Neural cell (in vitro differentiated cells): ENCODE results near the gene ANKFY1. TPM values are rescaled to one million over a fixed set of nuclear protein-coding genes. Genes with fewer than 3 reads are reported as not detected.

Experiments used
- H2AFZ ChIP-seq: fragments of 200-600, 300-800 bp; sonication (generic), shearing (Covaris generic); 2 replicates; pipeline ENCODE4 v1.6.0; 2014; ENCODE audit warnings: low read depth, mild to moderate bottlenecking, antibody characterized with exemption, low read length, moderate library complexity
- H3F3A ChIP-seq: fragments of 200-600 bp; shearing (Covaris generic); 2 replicates; pipeline ENCODE4 v1.6.1; 2016; ENCODE audit warnings: mild to moderate bottlenecking, moderate library complexity, mixed read lengths, antibody characterized with exemption, low read length; ENCODE audit not compliant: insufficient read depth, poor library complexity, severe bottlenecking
- H3K27ac ChIP-seq: fragments of 200-600, 300-800 bp; sonication (generic), shearing (Covaris generic); 2 replicates; pipeline ENCODE4 v1.5.1; 2014; ENCODE audit warnings: mild to moderate bottlenecking, low read length, moderate library complexity
- H3K27me3 ChIP-seq: fragments of 300-800, 200-600 bp; sonication (generic), shearing (Covaris generic); 2 replicates; pipeline ENCODE4 v1.6.0; 2014; ENCODE audit warnings: mild to moderate bottlenecking, low read depth, low read length, moderate library complexity; ENCODE audit not compliant: insufficient read depth
- H3K36me3 ChIP-seq: fragments of 300-800, 200-600 bp; sonication (generic), shearing (Covaris generic); 2 replicates; pipeline ENCODE4 v1.5.1; 2014; ENCODE audit warnings: mild to moderate bottlenecking, antibody characterized with exemption, low read length, moderate library complexity; ENCODE audit not compliant: insufficient read depth
- H3K4me2 ChIP-seq: fragments of 300-800, 200-600 bp; sonication (generic), shearing (Covaris generic); 2 replicates; pipeline ENCODE4 v1.6.0; 2014; ENCODE audit warnings: mild to moderate bottlenecking, low read length
- H3K4me3 ChIP-seq: fragments of 300-800, 200-600 bp; sonication (generic), shearing (Covaris generic); 2 replicates; pipeline ENCODE4 v1.5.1; 2014; ENCODE audit warnings: mild to moderate bottlenecking, low read length, moderate library complexity
- H3K79me2 ChIP-seq: fragments of 200-600 bp; shearing (Covaris generic); replicated peaks from 2 replicates; pipeline ENCODE4 v1.6.0; 2014; ENCODE audit warnings: mild to moderate bottlenecking, low read length, moderate library complexity; ENCODE audit not compliant: insufficient read depth
- H3K9ac ChIP-seq: fragments of 300-800, 200-600 bp; sonication (generic), shearing (Covaris generic); 2 replicates; pipeline ENCODE4 v1.6.1; 2016; ENCODE audit warnings: mild to moderate bottlenecking, low read length, mixed read lengths
- H3K9me2 ChIP-seq: fragments of 200-600 bp; shearing (Covaris generic); 2 replicates; pipeline ENCODE4 v1.6.1; 2016; ENCODE audit warnings: mild to moderate bottlenecking, low read length, mixed read lengths; ENCODE audit not compliant: insufficient read depth
- H3K9me3 ChIP-seq: fragments of 200-600, 300-800 bp; sonication (generic), shearing (Covaris generic); 2 replicates; pipeline ENCODE4 v1.6.1; 2016; ENCODE audit warnings: mild to moderate bottlenecking, mixed run types, low read length, moderate library complexity, mixed read lengths
- H4K20me1 ChIP-seq: fragments of 200-600 bp; shearing (Covaris generic); 2 replicates; pipeline ENCODE4 v1.6.1; 2016; ENCODE audit warnings: mild to moderate bottlenecking, mixed run types; ENCODE audit not compliant: insufficient read depth
- EP300 ChIP-seq: fragments of 450-650 bp; conservative IDR thresholded peaks from 2 replicates; pipeline ENCODE4 v1.6.1; 2014; ENCODE audit warnings: antibody characterized with exemption, mild to moderate bottlenecking, moderate library complexity; ENCODE audit not compliant: poor library complexity, severe bottlenecking
- EZH2 ChIP-seq: fragments of 200-600, 300-800 bp; shearing (Covaris generic), sonication (generic); IDR thresholded peaks from 2 replicates; pipeline ENCODE4 v1.6.1; 2014; ENCODE audit warnings: antibody characterized with exemption, low read length, borderline replicate concordance, mild to moderate bottlenecking; ENCODE audit not compliant: insufficient read depth, poor library complexity, severe bottlenecking
- MXI1 ChIP-seq: fragments of 450-650 bp; conservative IDR thresholded peaks from 2 replicates; pipeline ENCODE4 v1.6.1; 2014; ENCODE audit warnings: antibody characterized with exemption, mild to moderate bottlenecking; ENCODE audit not compliant: poor library complexity, severe bottlenecking
- POLR2AphosphoS5 ChIP-seq: IDR thresholded peaks from 2 replicates; pipeline ENCODE4 v1.6.1; 2012
- RAD21 ChIP-seq: fragments of 450-650 bp; conservative IDR thresholded peaks from 2 replicates; pipeline ENCODE4 v1.6.1; 2014; ENCODE audit warnings: antibody characterized with exemption, mild to moderate bottlenecking, moderate library complexity
- REST ChIP-seq: IDR thresholded peaks from 2 replicates; pipeline ENCODE4 v1.6.1; 2012; ENCODE audit warnings: borderline replicate concordance
- SMC3 ChIP-seq: fragments of 450-650 bp; conservative IDR thresholded peaks from 2 replicates; pipeline ENCODE4 v1.6.1; 2014; ENCODE audit warnings: antibody characterized with exemption, mild to moderate bottlenecking, moderate library complexity; ENCODE audit not compliant: poor library complexity
- TAF1 ChIP-seq: IDR thresholded peaks from 2 replicates; pipeline ENCODE4 v1.6.1; 2012; ENCODE audit warnings: low read depth
- polyA plus RNA-seq: library from polyadenylated mRNA; depleted of rRNA; stranded (reverse); fragments of >200 nt; gene quantifications from 2 replicates; pipeline ENCODE4 v1.2.3, GENCODE V29; 2014

ANKFY1 gene
- polyA plus RNA-seq, 1 donor from 2014 or later = 25.6 TPM

GRCh38 chr17:4187076-4187475 is 76.7 kb downstream of the ANKFY1 start (continued):
- no peak for TF ChIP-seq TAF1
- TF ChIP-seq EP300 = no peak
- no peak for TF ChIP-seq POLR2AphosphoS5

GRCh38 chr17:4186357-4186881 is 77.4 kb downstream of the ANKFY1 start:
- Histone ChIP-seq H3K36me3 (peaks cover 2% of the 10 kb centered on the region), H4K20me1 (no peaks in the 10 kb centered on the region), H2AFZ (no peak overlapping the region), H3K9me2 (no peaks in the 10 kb centered on the region), H3K9me3 (no peaks in the 10 kb centered on the region), H3K27me3 (no peaks in the 10 kb centered on the region), H3K27ac (no peak overlapping the region), H3F3A (no peaks in the 10 kb centered on the region), H3K4me3 (no peak overlapping the region), H3K4me2 (no peak overlapping the region), H3K79me2 (no peaks in the 10 kb centered on the region), H3K9ac (no peak overlapping the region)
- TF ChIP-seq RAD21 (no peak), MXI1 (no peak), TAF1 (no peak), SMC3 (no peak), EZH2 (no peak)

GRCh38 chr17:4185656-4186055 is 78.1 kb downstream of the ANKFY1 start:
- peaks cover 9% of the 10 kb centered on the region for H3K36me3 ChIP-seq
- H3K79me2 ChIP-seq = no peaks in the 10 kb centered on the region
- H3K9me2 ChIP-seq = no peaks in the 10 kb centered on the region
- H4K20me1 ChIP-seq = no peaks in the 10 kb centered on the region
- no peak overlapping the region for H3K9ac ChIP-seq
- H3K9me3 ChIP-seq = no peaks in the 10 kb centered on the region
- no peak overlapping the region for H3K4me3 ChIP-seq
- H2AFZ ChIP-seq = no peak overlapping the region
- H3F3A ChIP-seq = no peaks in the 10 kb centered on the region
- no peak for TF ChIP-seq EP300
- no peak overlapping the region for H3K27ac ChIP-seq
- H3K27me3 ChIP-seq = no peaks in the 10 kb centered on the region
- H3K4me2 ChIP-seq = no peak overlapping the region

GRCh38 chr17:4184811-4185210 is 79.0 kb downstream of the ANKFY1 start:
- Histone ChIP-seq H3K79me2 (no peaks in the 10 kb centered on the region), H3K36me3 (peaks cover 9% of the 10 kb centered on the region), H3K27me3 (no peaks in the 10 kb centered on the region)

More at GRCh38 chr17:4184811-4185210, 79.0 kb downstream of the ANKFY1 start:
- H3K27ac ChIP-seq = no peak overlapping the region
- no peak for TF ChIP-seq EZH2
- TF ChIP-seq POLR2AphosphoS5 = no peak
- TF ChIP-seq REST = no peak
- TF ChIP-seq MXI1 = no peak
- H3K4me2 ChIP-seq = no peak overlapping the region
- no peak overlapping the region for H3K4me3 ChIP-seq
- H3K9ac ChIP-seq = no peak overlapping the region
- H3F3A ChIP-seq = no peaks in the 10 kb centered on the region
- H3K9me3 ChIP-seq = no peaks in the 10 kb centered on the region
- H2AFZ ChIP-seq = no peak overlapping the region
- H4K20me1 ChIP-seq = no peaks in the 10 kb centered on the region
- no peaks in the 10 kb centered on the region for H3K9me2 ChIP-seq
